ENCODE data around the gene BET1L.

- TF ChIP-seq POLR2AphosphoS5 (IDR thresholded peaks at IDR 0.05; ENCODE audit: low read depth) (no peak), CTCF (conservative IDR thresholded peaks at IDR 0.05; ENCODE audit: low read depth in 2 of 2) (no peak), ZNF114 (CRISPR knock-in tag; IDR thresholded peaks at IDR 0.05) (no peak), EZH2phosphoT487 (IDR thresholded peaks at IDR 0.05; ENCODE audit: unreplicated experiment) (no peak), CREB1 (CRISPR knock-in tag; IDR thresholded peaks at IDR 0.05; ENCODE audit: low read depth) (no peak), ZNF331 (CRISPR knock-in tag; IDR thresholded peaks at IDR 0.05; ENCODE audit: low read depth) (no peak), JUNB (IDR thresholded peaks at IDR 0.05; ENCODE audit: unreplicated experiment) (no peak), EZH2 (IDR thresholded peaks at IDR 0.05; ENCODE audit: low read depth, unreplicated experiment) (no peak), STAT1 (IDR thresholded peaks at IDR 0.05; ENCODE audit: unreplicated experiment) (no peak), ZNF462 (CRISPR knock-in tag; IDR thresholded peaks at IDR 0.05) (no peak)
- TF ChIP-seq, protein P1, sequence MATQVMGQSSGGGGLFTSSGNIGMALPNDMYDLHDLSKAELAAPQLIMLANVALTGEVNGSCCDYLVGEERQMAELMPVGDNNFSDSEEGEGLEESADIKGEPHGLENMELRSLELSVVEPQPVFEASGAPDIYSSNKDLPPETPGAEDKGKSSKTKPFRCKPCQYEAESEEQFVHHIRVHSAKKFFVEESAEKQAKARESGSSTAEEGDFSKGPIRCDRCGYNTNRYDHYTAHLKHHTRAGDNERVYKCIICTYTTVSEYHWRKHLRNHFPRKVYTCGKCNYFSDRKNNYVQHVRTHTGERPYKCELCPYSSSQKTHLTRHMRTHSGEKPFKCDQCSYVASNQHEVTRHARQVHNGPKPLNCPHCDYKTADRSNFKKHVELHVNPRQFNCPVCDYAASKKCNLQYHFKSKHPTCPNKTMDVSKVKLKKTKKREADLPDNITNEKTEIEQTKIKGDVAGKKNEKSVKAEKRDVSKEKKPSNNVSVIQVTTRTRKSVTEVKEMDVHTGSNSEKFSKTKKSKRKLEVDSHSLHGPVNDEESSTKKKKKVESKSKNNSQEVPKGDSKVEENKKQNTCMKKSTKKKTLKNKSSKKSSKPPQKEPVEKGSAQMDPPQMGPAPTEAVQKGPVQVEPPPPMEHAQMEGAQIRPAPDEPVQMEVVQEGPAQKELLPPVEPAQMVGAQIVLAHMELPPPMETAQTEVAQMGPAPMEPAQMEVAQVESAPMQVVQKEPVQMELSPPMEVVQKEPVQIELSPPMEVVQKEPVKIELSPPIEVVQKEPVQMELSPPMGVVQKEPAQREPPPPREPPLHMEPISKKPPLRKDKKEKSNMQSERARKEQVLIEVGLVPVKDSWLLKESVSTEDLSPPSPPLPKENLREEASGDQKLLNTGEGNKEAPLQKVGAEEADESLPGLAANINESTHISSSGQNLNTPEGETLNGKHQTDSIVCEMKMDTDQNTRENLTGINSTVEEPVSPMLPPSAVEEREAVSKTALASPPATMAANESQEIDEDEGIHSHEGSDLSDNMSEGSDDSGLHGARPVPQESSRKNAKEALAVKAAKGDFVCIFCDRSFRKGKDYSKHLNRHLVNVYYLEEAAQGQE (IDR thresholded peaks at IDR 0.05; ENCODE audit: unreplicated experiment), result no peak
- TF ChIP-seq, protein P2, sequence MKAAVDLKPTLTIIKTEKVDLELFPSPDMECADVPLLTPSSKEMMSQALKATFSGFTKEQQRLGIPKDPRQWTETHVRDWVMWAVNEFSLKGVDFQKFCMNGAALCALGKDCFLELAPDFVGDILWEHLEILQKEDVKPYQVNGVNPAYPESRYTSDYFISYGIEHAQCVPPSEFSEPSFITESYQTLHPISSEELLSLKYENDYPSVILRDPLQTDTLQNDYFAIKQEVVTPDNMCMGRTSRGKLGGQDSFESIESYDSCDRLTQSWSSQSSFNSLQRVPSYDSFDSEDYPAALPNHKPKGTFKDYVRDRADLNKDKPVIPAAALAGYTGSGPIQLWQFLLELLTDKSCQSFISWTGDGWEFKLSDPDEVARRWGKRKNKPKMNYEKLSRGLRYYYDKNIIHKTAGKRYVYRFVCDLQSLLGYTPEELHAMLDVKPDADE (IDR thresholded peaks at IDR 0.05), result no peak
These were observed 14.3 kb upstream of the BET1L start for GRCh38 chr11:221539-221938.
